ENCODE measurements around the gene SLC37A1. TPM values are rescaled to one million over a fixed set of nuclear protein-coding genes. Genes with fewer than 3 reads are reported as not detected.

Gene SLC37A1
- total and polyA plus RNA-seq, 9 of the 15 experiments (the other 6 are each of a cell fraction or from before 2014, with no cell fraction given) = 0.06 to 3.4 (median 0.40) TPM

DNA sequence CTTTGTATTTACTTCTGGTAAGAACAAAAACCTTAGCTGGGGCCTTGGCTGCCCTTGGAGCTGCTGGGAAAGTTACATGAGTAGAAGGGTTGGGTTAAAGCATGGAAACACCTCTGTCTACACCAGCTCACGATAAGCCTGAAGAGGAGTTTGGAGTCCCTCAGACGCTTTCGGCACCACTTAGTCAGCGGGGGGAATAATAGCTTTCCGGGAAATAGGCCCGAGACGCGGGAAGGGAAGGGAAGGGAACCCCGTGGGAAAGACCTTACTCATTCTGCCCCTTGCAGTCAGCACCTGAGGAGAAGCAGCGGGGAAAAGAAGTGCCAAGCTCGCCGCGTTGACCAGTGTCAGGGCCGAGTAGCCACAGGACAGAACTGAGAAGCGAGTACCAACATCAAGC is 73.4 kb downstream of the SLC37A1 start (continued):
- TF ChIP-seq, protein P1, sequence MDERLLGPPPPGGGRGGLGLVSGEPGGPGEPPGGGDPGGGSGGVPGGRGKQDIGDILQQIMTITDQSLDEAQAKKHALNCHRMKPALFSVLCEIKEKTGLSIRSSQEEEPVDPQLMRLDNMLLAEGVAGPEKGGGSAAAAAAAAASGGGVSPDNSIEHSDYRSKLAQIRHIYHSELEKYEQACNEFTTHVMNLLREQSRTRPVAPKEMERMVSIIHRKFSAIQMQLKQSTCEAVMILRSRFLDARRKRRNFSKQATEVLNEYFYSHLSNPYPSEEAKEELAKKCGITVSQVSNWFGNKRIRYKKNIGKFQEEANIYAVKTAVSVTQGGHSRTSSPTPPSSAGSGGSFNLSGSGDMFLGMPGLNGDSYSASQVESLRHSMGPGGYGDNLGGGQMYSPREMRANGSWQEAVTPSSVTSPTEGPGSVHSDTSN (CRISPR knock-in tag; IDR thresholded peaks at IDR 0.05; ENCODE audit: low read depth) = no peak
- TF ChIP-seq, protein P1 (tag; conservative IDR thresholded peaks at IDR 0.05; ENCODE audit: low read depth) = no peak
- no peak for TF ChIP-seq NFRKB (IDR thresholded peaks at IDR 0.05; ENCODE audit: low read depth)

DNA sequence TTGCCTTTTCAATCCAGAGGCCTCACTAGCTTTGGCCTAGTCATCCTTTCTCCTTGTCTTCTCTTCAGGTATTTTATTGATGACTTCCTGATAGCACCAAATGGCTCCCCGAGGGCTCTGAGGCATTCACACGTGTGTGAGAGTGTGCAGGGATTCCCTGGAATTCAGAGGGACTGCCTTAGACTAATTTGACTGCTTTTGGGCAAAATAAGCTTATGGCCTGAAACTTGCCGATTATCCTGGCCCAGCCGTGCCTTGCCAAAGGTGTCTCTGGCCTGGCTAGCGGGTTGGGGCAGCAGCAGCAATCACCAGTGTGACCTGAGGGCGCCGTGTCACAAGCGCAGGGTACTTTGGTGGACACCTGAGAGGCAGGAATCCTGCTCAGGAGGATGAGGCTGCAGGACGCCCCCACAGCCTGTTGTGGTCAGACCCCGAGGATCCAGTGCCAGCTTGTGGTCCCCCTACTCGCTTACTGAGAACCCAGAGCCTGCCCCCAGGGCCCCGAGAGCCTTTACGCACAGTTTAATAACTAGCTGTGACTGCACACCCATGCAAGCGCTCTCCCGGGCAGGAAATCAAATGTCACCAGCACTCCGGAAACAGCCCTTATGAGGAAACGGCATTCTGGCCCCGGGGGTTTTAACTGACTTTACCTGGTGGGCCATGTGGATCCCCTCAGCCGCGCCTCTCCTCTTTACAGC is 76.9 kb downstream of the SLC37A1 start:
- no peak for FAIRE-seq
- H3K9me3 ChIP-seq (replicated peaks; ENCODE audit: control insufficient read depth, insufficient read depth, low read depth, low read length) = no peaks in the 10 kb centered on the region
- ChIA-PET POLR2A (interaction anchor here (0.6 to 0.7 kb wide), 3 partner anchors 24 to 80 kb away, joined by 3 to 6 read pairs (median 3); no protein-coding TSS in a partner anchor), CTCF (ENCODE audit: low intra/inter-chr PET ratio) (interaction anchor here (0.6 kb wide), 1 partner anchor 126 kb away, joined by 3 read pairs; no protein-coding TSS in a partner anchor)
- H3K36me3 ChIP-seq (ENCODE audit: control insufficient read depth, insufficient read depth, low read length) = no peaks in the 10 kb centered on the region
- no peak overlapping the region for H2AFZ ChIP-seq (ENCODE audit: low read depth, low read length)
- H3K4me2 ChIP-seq (ENCODE audit: insufficient read depth, low read length) = no peak overlapping the region
- no peak overlapping the region for H3K27ac ChIP-seq (ENCODE audit: extremely low read depth, low read depth, low read length)
- TF ChIP-seq, protein P2, sequence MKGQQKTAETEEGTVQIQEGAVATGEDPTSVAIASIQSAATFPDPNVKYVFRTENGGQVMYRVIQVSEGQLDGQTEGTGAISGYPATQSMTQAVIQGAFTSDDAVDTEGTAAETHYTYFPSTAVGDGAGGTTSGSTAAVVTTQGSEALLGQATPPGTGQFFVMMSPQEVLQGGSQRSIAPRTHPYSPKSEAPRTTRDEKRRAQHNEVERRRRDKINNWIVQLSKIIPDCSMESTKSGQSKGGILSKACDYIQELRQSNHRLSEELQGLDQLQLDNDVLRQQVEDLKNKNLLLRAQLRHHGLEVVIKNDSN (CRISPR knock-in tag; IDR thresholded peaks at IDR 0.05) = no peak
- TF ChIP-seq ZNF12 (CRISPR knock-in tag; IDR thresholded peaks at IDR 0.05) = no peak
- TF ChIP-seq, protein P3, sequence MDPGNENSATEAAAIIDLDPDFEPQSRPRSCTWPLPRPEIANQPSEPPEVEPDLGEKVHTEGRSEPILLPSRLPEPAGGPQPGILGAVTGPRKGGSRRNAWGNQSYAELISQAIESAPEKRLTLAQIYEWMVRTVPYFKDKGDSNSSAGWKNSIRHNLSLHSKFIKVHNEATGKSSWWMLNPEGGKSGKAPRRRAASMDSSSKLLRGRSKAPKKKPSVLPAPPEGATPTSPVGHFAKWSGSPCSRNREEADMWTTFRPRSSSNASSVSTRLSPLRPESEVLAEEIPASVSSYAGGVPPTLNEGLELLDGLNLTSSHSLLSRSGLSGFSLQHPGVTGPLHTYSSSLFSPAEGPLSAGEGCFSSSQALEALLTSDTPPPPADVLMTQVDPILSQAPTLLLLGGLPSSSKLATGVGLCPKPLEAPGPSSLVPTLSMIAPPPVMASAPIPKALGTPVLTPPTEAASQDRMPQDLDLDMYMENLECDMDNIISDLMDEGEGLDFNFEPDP (CRISPR knock-in tag; IDR thresholded peaks at IDR 0.05) = no peak
- no peaks in the 10 kb centered on the region for H3K79me2 ChIP-seq (ENCODE audit: control insufficient read depth, insufficient read depth, low read length)
- no peak overlapping the region for H3K4me3 ChIP-seq
- H3K9ac ChIP-seq (ENCODE audit: insufficient read depth in 1 of 2, low read depth in 2 of 2, low read length in 2 of 2) = no peak overlapping the region
- ATAC-seq = no peak
- intact Hi-C loops (cut with micrococcal nuclease) = loop anchor here (5.0 kb wide), 2 partner anchors 48 to 227 kb away; no protein-coding TSS in a partner anchor
- peaks cover 3% of the 10 kb centered on the region for H3K9me1 ChIP-seq (ENCODE audit: control insufficient read depth, insufficient read depth, low read length)
- H3K27me3 ChIP-seq (ENCODE audit: control insufficient read depth in 2 of 2, insufficient read depth in 2 of 2, low read length in 2 of 2) = peaks cover 42 to 62% of the 10 kb centered on the region in 2 experiments
- DNase-seq (ENCODE audit: extremely low read depth in 1 of 4, low spot score in 3 of 4) = no peak
- 3% methylated on average over 20 of the region's 20 CpGs for WGBS (ENCODE audit: insufficient coverage, low coverage, missing lambda C conversion rate)
- in situ Hi-C loops (cut with MboI) = loop anchor here (10.0 kb wide), 1 partner anchor 224 kb away; no protein-coding TSS in a partner anchor
- no TSS peak for BruUV-seq (replicated peaks)
- H4K20me1 ChIP-seq (replicated peaks; ENCODE audit: control insufficient read depth, insufficient read depth, low read length) = no peaks in the 10 kb centered on the region; the same call in 1 of the 2 replicates
- peaks cover 0 to 8% of the 10 kb centered on the region in 2 experiments; a peak in 1 of 5 replicates for H3K4me1 ChIP-seq (replicated peaks in 1 of 2; ENCODE audit: control insufficient read depth in 2 of 2, insufficient read depth in 2 of 2, low read length in 2 of 2)

Measured in K562 (cell line).